HFF-Myc (cell line): ENCODE results near the gene MRM2.

Experiments used
- DNase-seq: peaks from one replicate; pipeline ENCODE4 v3.0.0-alpha.2; 2011; ENCODE audit warnings: low read depth; ENCODE audit errors: extremely low read depth
- H3K4me3 ChIP-seq: replicated peaks from 2 replicates; pipeline ENCODE4 v1.5.1; 2011; ENCODE audit warnings: low read depth, mild to moderate bottlenecking, control low read depth, low read length
- TF ChIP-seq, protein P1 (sequence below): IDR thresholded peaks from 2 replicates; pipeline ENCODE4 v1.5.1; 2012; ENCODE audit warnings: mild to moderate bottlenecking, low read depth, low read length, control low read depth; ENCODE audit errors: missing control alignments

The MRM2 gene

GRCh38 chr7:2253021-2253420 lies 11.0 kb upstream of the MRM2 start:
- TF ChIP-seq, protein P1, sequence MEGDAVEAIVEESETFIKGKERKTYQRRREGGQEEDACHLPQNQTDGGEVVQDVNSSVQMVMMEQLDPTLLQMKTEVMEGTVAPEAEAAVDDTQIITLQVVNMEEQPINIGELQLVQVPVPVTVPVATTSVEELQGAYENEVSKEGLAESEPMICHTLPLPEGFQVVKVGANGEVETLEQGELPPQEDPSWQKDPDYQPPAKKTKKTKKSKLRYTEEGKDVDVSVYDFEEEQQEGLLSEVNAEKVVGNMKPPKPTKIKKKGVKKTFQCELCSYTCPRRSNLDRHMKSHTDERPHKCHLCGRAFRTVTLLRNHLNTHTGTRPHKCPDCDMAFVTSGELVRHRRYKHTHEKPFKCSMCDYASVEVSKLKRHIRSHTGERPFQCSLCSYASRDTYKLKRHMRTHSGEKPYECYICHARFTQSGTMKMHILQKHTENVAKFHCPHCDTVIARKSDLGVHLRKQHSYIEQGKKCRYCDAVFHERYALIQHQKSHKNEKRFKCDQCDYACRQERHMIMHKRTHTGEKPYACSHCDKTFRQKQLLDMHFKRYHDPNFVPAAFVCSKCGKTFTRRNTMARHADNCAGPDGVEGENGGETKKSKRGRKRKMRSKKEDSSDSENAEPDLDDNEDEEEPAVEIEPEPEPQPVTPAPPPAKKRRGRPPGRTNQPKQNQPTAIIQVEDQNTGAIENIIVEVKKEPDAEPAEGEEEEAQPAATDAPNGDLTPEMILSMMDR, result no peak
- H3K4me3 ChIP-seq, result no peak overlapping the region
- DNase-seq, result no peak

DNA sequence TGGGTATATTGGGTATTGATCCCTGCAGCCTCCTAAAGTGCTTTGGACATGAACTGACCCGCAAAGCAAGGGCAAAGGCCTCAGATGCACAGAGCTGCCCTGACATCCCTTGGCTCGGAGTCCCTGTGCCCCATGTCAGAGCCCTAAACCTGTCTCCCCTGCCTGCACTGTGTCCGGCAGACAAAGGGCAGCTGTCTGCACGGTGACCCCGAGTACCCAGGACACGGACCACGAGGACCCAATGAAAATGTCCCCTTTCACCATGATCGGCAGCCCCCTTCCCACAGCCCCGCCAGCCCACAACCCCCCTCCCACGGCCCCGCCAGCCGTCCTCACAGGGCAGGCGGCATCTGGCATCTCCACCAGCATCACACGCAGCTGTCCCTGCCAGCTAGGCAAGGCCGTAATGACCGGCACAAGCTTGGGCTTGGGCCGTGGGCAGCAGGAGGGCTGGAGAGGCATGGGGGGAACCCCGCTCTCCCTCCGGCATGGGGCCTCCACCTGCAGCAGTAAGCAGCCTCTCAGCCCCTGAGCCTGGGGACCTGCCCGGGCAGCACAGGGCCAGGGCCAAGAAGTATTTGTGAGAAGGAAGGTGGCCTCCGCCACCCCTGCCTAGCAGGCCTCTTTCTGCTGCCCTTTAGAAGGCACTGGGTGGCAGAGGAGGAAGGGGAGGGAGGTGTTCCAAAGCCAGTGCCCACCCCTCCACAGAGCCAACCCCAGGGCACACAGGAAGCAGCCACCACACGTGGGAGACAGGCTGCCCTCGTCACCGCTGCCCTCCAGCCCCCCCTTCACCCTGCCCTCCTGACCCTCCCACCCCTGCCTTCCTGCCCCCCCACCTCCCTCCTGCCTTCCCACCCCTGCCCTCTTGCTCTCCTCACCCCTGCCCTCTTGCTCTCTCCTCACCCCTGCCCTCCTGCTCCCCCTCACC lies 10.1 kb upstream of the MRM2 start:
- no peak for DNase-seq
- H3K4me3 ChIP-seq, result no peak overlapping the region
- TF ChIP-seq, protein P1, result no peak

GRCh38 chr7:2251381-2251780 lies 9.4 kb upstream of the MRM2 start:
- DNase-seq, result no peak
- no peak overlapping the region for H3K4me3 ChIP-seq
- TF ChIP-seq, protein P1, result no peak

- DNase-seq, result no peak
- TF ChIP-seq, protein P1, result no peak
- H3K4me3 ChIP-seq, result no peak overlapping the region
Measured at GRCh38 chr7:2249744-2250323, 7.8 kb upstream of the MRM2 start.

DNA sequence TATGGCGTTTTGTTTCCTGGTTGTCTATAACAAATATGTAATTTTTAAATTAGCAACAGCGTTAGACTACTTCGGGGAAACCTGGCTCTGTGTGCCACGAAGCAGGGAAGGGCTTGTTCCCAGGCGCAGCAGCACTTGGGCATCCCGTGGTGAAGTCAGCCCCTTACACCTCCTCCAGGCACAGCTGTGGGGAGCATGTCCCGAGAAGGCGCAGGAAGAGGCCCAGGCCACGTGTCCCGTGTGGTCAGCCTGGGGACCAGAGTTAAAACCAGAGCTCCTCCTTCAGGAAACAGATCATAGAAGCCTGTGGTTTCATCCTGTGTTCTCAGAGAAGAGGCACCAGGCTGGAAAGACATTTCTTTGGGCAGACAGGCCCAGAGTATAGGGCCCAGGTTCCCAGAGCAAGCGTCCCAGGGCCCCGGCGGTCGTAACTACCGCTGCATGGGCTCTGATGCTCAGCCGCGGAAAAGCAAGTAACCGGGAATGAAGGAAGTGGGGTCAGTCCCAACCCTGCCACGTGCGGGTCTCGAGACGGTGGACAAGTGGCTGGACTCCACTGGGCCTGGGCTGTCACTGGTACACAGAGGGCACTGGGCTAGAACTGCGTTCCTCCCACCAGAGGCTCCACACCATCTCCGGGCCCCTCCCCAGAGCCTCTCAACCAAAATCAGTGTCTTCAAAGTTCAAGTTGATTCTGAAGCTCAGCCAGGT lies 7.1 kb upstream of the MRM2 start:
- no peak overlapping the region; the same call in 1 of the 2 replicates for H3K4me3 ChIP-seq
- TF ChIP-seq, protein P1, result no peak
- peak; percentile 91 for DNase-seq

DNA sequence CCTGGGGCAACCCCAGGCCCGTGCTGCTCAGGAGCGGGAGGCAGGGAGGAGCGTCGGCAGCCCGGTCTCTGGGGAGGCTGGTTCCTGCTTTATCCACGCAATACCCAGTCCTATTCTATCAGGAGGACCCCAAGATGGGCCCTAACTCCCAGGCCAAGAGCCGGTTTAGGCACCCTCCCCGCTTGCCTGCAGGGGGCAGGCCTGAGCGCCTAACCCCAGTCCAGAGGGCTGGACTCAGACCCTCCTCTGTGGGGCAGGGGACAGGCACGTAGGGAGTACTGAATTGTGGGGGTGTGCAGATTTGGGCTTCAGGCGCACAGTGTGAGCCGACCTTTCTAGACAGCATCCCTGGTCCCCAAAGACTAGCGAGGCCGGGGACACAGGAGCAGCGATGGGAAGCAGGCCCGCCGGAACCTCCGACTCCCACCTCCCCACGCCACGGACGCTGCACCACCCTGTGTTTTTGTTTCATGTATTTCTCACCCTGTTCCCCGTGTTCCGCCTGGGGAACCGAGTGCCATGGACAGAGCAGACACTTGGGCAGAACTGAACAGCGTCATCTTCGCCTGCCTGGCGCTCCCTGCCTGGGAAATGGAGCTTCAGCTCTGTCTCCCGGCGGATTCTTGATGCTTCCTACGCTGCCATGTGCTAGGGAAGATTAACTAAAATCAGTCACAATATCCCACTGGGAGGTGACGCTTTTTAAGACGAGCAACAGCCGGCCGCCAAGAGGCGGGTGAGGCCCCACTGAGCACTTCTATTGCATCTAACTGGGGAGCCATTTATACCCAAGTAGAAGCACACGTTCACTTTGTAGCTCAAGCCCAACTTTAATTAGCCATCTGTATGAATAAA lies 5.4 kb upstream of the MRM2 start:
- no peak for DNase-seq
- TF ChIP-seq, protein P1, result peak; percentile 87
- no peak overlapping the region for H3K4me3 ChIP-seq
